ENCODE data around the gene CHRND.

DNA sequence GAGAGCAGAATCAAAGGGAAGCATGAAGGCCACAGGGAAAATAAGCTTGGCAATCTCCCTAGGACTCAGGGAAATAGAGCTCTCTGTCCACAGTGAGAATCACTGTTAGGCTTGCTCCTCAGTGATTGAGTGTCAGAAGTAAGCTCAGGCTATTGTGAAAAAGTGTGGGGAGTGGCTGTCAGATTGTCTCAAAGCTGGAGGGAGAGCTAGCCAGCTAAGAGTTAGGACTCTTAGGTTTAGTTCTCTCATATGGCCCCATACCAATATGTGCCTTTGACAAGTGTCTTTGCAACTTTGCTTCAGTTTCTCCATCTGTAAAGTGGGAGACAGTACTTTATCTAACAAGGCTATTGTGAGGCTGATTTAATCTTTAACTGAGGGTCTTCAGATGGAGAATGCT, 41.8 kb downstream of the CHRND start:
- TF ChIP-seq POLR2AphosphoS5 (IDR thresholded peaks at IDR 0.05; ENCODE audit: low read depth) (no peak), GABPA (IDR thresholded peaks at IDR 0.05; ENCODE audit: low read depth) (no peak)
- TF ChIP-seq, protein P1, sequence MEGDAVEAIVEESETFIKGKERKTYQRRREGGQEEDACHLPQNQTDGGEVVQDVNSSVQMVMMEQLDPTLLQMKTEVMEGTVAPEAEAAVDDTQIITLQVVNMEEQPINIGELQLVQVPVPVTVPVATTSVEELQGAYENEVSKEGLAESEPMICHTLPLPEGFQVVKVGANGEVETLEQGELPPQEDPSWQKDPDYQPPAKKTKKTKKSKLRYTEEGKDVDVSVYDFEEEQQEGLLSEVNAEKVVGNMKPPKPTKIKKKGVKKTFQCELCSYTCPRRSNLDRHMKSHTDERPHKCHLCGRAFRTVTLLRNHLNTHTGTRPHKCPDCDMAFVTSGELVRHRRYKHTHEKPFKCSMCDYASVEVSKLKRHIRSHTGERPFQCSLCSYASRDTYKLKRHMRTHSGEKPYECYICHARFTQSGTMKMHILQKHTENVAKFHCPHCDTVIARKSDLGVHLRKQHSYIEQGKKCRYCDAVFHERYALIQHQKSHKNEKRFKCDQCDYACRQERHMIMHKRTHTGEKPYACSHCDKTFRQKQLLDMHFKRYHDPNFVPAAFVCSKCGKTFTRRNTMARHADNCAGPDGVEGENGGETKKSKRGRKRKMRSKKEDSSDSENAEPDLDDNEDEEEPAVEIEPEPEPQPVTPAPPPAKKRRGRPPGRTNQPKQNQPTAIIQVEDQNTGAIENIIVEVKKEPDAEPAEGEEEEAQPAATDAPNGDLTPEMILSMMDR (IDR thresholded peaks at IDR 0.05; ENCODE audit: insufficient read depth, low read length), result no peak
- TF ChIP-seq, protein P2, sequence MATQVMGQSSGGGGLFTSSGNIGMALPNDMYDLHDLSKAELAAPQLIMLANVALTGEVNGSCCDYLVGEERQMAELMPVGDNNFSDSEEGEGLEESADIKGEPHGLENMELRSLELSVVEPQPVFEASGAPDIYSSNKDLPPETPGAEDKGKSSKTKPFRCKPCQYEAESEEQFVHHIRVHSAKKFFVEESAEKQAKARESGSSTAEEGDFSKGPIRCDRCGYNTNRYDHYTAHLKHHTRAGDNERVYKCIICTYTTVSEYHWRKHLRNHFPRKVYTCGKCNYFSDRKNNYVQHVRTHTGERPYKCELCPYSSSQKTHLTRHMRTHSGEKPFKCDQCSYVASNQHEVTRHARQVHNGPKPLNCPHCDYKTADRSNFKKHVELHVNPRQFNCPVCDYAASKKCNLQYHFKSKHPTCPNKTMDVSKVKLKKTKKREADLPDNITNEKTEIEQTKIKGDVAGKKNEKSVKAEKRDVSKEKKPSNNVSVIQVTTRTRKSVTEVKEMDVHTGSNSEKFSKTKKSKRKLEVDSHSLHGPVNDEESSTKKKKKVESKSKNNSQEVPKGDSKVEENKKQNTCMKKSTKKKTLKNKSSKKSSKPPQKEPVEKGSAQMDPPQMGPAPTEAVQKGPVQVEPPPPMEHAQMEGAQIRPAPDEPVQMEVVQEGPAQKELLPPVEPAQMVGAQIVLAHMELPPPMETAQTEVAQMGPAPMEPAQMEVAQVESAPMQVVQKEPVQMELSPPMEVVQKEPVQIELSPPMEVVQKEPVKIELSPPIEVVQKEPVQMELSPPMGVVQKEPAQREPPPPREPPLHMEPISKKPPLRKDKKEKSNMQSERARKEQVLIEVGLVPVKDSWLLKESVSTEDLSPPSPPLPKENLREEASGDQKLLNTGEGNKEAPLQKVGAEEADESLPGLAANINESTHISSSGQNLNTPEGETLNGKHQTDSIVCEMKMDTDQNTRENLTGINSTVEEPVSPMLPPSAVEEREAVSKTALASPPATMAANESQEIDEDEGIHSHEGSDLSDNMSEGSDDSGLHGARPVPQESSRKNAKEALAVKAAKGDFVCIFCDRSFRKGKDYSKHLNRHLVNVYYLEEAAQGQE (IDR thresholded peaks at IDR 0.05; ENCODE audit: insufficient replicate concordance, low read depth), result no peak
